Activated CD8-positive, alpha-beta T cell treated with anti-CD3 and anti-CD28 coated beads for 36 hours (primary cell): ENCODE results near the gene SYNE2. TPM values are rescaled to one million over a fixed set of nuclear protein-coding genes. Genes with fewer than 3 reads are reported as not detected.

Experiments used
- ATAC-seq: fragments of 200-7000 bp; cut with Tn5 transposase; one replicate; pipeline ENCODE4 v1.10.0; 2021; ENCODE audit warnings: mild to moderate bottlenecking, moderate library complexity
- CTCF ChIA-PET: fragments of 350-600 bp; sonication (Branson Sonifier 250); formaldehyde crosslinking; loops from one replicate; lab custom pipeline; 2021; ENCODE audit warnings: antibody characterized with exemption; lab: Charles Lee
- POLR2A ChIA-PET: fragments of 350-600 bp; sonication (Branson Sonifier 250); formaldehyde crosslinking; loops from one replicate; lab custom pipeline; 2021; ENCODE audit warnings: antibody characterized with exemption; lab: Charles Lee
- DNase-seq: peaks from one replicate; pipeline ENCODE4 v3.0.0-alpha.2; 2020
- H3K27ac Mint-ChIP-seq: one replicate; pipeline ENCODE4 v1.8.0; 2021; ENCODE audit warnings: mild to moderate bottlenecking, mixed read lengths
- H3K27me3 Mint-ChIP-seq: one replicate; pipeline ENCODE4 v1.8.0; 2021; ENCODE audit warnings: mixed read lengths
- H3K36me3 Mint-ChIP-seq: one replicate; pipeline ENCODE4 v1.8.0; 2021; ENCODE audit warnings: low read depth, mixed read lengths
- H3K4me1 Mint-ChIP-seq: one replicate; pipeline ENCODE4 v1.8.0; 2021; ENCODE audit warnings: low read depth, mixed read lengths
- H3K4me3 Mint-ChIP-seq: one replicate; pipeline ENCODE4 v1.8.0; 2021; ENCODE audit warnings: mild to moderate bottlenecking, moderate library complexity, mixed read lengths
- H3K9me3 Mint-ChIP-seq: one replicate; pipeline ENCODE4 v1.8.0; 2021; ENCODE audit warnings: mixed read lengths
- CTCF ChIP-seq: fragments of 200-600 bp; IDR thresholded peaks from one replicate; pipeline ENCODE4 v1.8.0; 2022; ENCODE audit warnings: antibody characterized with exemption, mild to moderate bottlenecking
- intact Hi-C: fragments of 100-400 bp; cut with micrococcal nuclease; formaldehyde crosslinking; loops from one replicate; pipeline ENCODE4 v1.10.0; 2022
- microRNA-seq: library from miRNA; unstranded; fragments of <30 nt; microRNA quantifications from one replicate; pipeline ENCODE4 v1.2.0, GENCODE V29; 2022; ENCODE audit warnings: borderline microRNAs expressed, borderline replicate concordance
- total RNA-seq, 2 experiments: library from RNA; stranded (reverse); gene quantifications; one replicate each; pipeline ENCODE4 v1.2.3, GENCODE V29; 2021

Gene SYNE2
- total RNA-seq, 2 experiments from 2014 or later: 28.1 to 29.0 TPM

GRCh38 chr14:64255756-64256155, 403.0 kb downstream of the SYNE2 start:
- H3K27ac Mint-ChIP-seq: no peak overlapping the region
- H3K4me3 Mint-ChIP-seq: no peak overlapping the region
- TF ChIP-seq CTCF: no peak
- DNase-seq: no peak
- ChIA-PET POLR2A (no interaction called here), CTCF (no interaction called here)
- ATAC-seq: no peak
- no peaks in the 10 kb centered on the region for H3K27me3 Mint-ChIP-seq
- no peaks in the 10 kb centered on the region for H3K36me3 Mint-ChIP-seq
- no peaks in the 10 kb centered on the region for H3K4me1 Mint-ChIP-seq
- no peaks in the 10 kb centered on the region for H3K9me3 Mint-ChIP-seq
- intact Hi-C loops: no loop called here

- Mint-ChIP-seq H3K4me1 (no peaks in the 10 kb centered on the region), H3K9me3 (no peaks in the 10 kb centered on the region), H3K36me3 (no peaks in the 10 kb centered on the region), H3K27ac (no peak overlapping the region), H3K27me3 (no peaks in the 10 kb centered on the region), H3K4me3 (no peak overlapping the region)
- ATAC-seq: no peak
- DNase-seq: no peak
- TF ChIP-seq CTCF: no peak
- POLR2A ChIA-PET: no interaction called here
- CTCF ChIA-PET: no interaction called here
- intact Hi-C loops: no loop called here
Measured at GRCh38 chr14:64260418-64260817, 407.6 kb downstream of the SYNE2 start.

- Mint-ChIP-seq H3K27me3 (no peaks in the 10 kb centered on the region), H3K4me3 (no peak overlapping the region), H3K4me1 (peaks cover 20% of the 10 kb centered on the region), H3K27ac (no peak overlapping the region), H3K9me3 (no peaks in the 10 kb centered on the region), H3K36me3 (no peaks in the 10 kb centered on the region)
- ATAC-seq (no peak), DNase-seq (no peak)
- ChIA-PET POLR2A (no interaction called here), CTCF (interaction anchor here (1.7 to 4.6 kb wide), 2 partner anchors 29 to 38 kb away, joined by 5 to 18 read pairs; partner anchors contain the start of gene ESR2)
- intact Hi-C loops: no loop called here
- no peak for TF ChIP-seq CTCF
Measured at GRCh38 chr14:64265222-64265621, 412.4 kb downstream of the SYNE2 start.

GRCh38 chr14:64266239-64266638, 413.4 kb downstream of the SYNE2 start:
- H3K4me3 Mint-ChIP-seq: no peak overlapping the region
- peak; percentile 79 for ATAC-seq
- ChIA-PET CTCF (interaction anchor here (1.7 to 4.6 kb wide), 2 partner anchors 28 to 37 kb away, joined by 5 to 18 read pairs; partner anchors contain the start of gene ESR2), POLR2A (no interaction called here)
- TF ChIP-seq CTCF: no peak
- H3K4me1 Mint-ChIP-seq: peaks cover 20% of the 10 kb centered on the region
- DNase-seq: no peak
- no peaks in the 10 kb centered on the region for H3K36me3 Mint-ChIP-seq
- peak overlapping the region; percentile 31 for H3K27ac Mint-ChIP-seq
- intact Hi-C loops: no loop called here
- no peaks in the 10 kb centered on the region for H3K9me3 Mint-ChIP-seq
- H3K27me3 Mint-ChIP-seq: no peaks in the 10 kb centered on the region

GRCh38 chr14:64272019-64272418, 419.2 kb downstream of the SYNE2 start:
- TF ChIP-seq CTCF: no peak
- Mint-ChIP-seq H3K27ac (no peak overlapping the region), H3K36me3 (no peaks in the 10 kb centered on the region), H3K4me1 (peaks cover 6% of the 10 kb centered on the region), H3K27me3 (no peaks in the 10 kb centered on the region), H3K9me3 (no peaks in the 10 kb centered on the region), H3K4me3 (no peak overlapping the region)
- POLR2A ChIA-PET: no interaction called here
- DNase-seq (no peak), ATAC-seq (no peak)
- intact Hi-C loops: no loop called here
- CTCF ChIA-PET: interaction anchor here (0.9 to 3.6 kb wide), 2 partner anchors 23 to 31 kb away, joined by 3 to 11 read pairs; partner anchors contain the start of gene ESR2

Small RNA genes lying within 50 kb of the gene (microRNA-seq; reads per million reads assigned to microRNA genes)
- not detected for gene MIR548H1

Other genes with a start within 250 kb of the SYNE2 start
- gene WDR89, start 211.1 kb upstream of the SYNE2 start, total RNA-seq: 10 to 100 TPM; 30.9 to 33.4 TPM
- 10 to 100 TPM; 10.5 to 10.9 TPM for gene SGPP1, start 124.9 kb upstream of the SYNE2 start, total RNA-seq